ENCODE data around the gene LAMA3. TPM values are rescaled to one million over a fixed set of nuclear protein-coding genes. Genes with fewer than 3 reads are reported as not detected.
"Not testable (repeated sequence)": the region's sequence is repeated elsewhere in the genome, so short reads cannot be mapped to it uniquely, and the experiment has no call there.

The LAMA3 gene
- total RNA-seq, 1 donor from 2014 or later = 0.47 TPM

GRCh38 chr18:23738151-23738550 is 48.9 kb downstream of the LAMA3 start:
- Histone ChIP-seq H3F3A (ENCODE audit: low read depth) (no peaks in the 10 kb centered on the region), H3K27me3 (no peaks in the 10 kb centered on the region), H4K20me1 (ENCODE audit: low read depth) (no peaks in the 10 kb centered on the region), H3K9me3 (ENCODE audit: low read depth) (no peaks in the 10 kb centered on the region), H3K9ac (no peak overlapping the region), H3K79me2 (ENCODE audit: low read depth) (no peaks in the 10 kb centered on the region), H3K36me3 (no peaks in the 10 kb centered on the region), H3K4me3 (no peak overlapping the region), H3K4me2 (no peak overlapping the region), H2AFZ (replicated peaks) (no peak overlapping the region), H3K27ac (no peak overlapping the region), H3K4me1 (peaks cover 24% of the 10 kb centered on the region)
- Mint-ChIP-seq H3K36me3 (no peaks in the 10 kb centered on the region), H3K27me3 (ENCODE audit: insufficient read depth, low read depth) (peaks cover 2% of the 10 kb centered on the region), H3K9me3 (no peaks in the 10 kb centered on the region), H3K4me3 (no peak overlapping the region), H3K27ac (no peak overlapping the region), H3K4me1 (peaks cover 19% of the 10 kb centered on the region)
- no peak for TF ChIP-seq EZH2 (IDR thresholded peaks at IDR 0.05)
- TF ChIP-seq EZH2phosphoT487 (IDR thresholded peaks at IDR 0.05) = no peak
- TF ChIP-seq, protein P1, sequence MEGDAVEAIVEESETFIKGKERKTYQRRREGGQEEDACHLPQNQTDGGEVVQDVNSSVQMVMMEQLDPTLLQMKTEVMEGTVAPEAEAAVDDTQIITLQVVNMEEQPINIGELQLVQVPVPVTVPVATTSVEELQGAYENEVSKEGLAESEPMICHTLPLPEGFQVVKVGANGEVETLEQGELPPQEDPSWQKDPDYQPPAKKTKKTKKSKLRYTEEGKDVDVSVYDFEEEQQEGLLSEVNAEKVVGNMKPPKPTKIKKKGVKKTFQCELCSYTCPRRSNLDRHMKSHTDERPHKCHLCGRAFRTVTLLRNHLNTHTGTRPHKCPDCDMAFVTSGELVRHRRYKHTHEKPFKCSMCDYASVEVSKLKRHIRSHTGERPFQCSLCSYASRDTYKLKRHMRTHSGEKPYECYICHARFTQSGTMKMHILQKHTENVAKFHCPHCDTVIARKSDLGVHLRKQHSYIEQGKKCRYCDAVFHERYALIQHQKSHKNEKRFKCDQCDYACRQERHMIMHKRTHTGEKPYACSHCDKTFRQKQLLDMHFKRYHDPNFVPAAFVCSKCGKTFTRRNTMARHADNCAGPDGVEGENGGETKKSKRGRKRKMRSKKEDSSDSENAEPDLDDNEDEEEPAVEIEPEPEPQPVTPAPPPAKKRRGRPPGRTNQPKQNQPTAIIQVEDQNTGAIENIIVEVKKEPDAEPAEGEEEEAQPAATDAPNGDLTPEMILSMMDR (IDR thresholded peaks at IDR 0.05) = no peak
- DNase-seq (ENCODE audit: low spot score) = no peak

DNA sequence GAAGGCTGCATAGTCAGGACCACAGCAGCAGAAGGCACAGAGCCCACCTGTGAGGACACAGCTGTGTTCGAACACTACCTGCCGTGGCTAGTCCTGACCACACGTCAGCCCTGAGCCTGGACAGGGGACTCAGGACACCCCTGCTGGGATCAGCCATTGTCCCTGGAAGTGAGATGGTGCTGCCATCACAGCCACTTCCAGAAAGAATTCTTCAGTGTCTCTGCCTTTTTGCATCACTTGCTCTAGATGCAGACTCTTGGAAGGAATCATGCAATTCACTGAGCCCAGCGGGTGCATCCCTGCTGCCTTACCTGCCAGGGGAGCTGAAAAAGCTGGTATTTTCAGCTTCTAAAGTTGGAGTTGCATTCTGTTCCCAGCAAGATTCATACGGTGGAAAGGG is 49.3 kb downstream of the LAMA3 start:
- no peak for DNase-seq (ENCODE audit: low spot score)
- Histone ChIP-seq H3K4me2 (no peak overlapping the region), H3K27me3 (no peaks in the 10 kb centered on the region), H3K4me1 (peaks cover 24% of the 10 kb centered on the region), H3K9me3 (ENCODE audit: low read depth) (no peaks in the 10 kb centered on the region), H3F3A (ENCODE audit: low read depth) (no peaks in the 10 kb centered on the region), H3K9ac (no peak overlapping the region), H3K27ac (no peak overlapping the region), H4K20me1 (ENCODE audit: low read depth) (no peaks in the 10 kb centered on the region), H3K36me3 (no peaks in the 10 kb centered on the region), H2AFZ (replicated peaks) (no peak overlapping the region), H3K79me2 (ENCODE audit: low read depth) (no peaks in the 10 kb centered on the region), H3K4me3 (no peak overlapping the region)
- H3K27ac Mint-ChIP-seq = no peak overlapping the region
- peaks cover 2% of the 10 kb centered on the region for H3K27me3 Mint-ChIP-seq (ENCODE audit: insufficient read depth, low read depth)
- TF ChIP-seq EZH2phosphoT487 (IDR thresholded peaks at IDR 0.05) (no peak), EZH2 (IDR thresholded peaks at IDR 0.05) (no peak)
- TF ChIP-seq, protein P1 (IDR thresholded peaks at IDR 0.05) = no peak
- H3K4me1 Mint-ChIP-seq = peaks cover 19% of the 10 kb centered on the region
- H3K4me3 Mint-ChIP-seq = no peak overlapping the region
- H3K9me3 Mint-ChIP-seq = no peaks in the 10 kb centered on the region
- no peaks in the 10 kb centered on the region for H3K36me3 Mint-ChIP-seq

GRCh38 chr18:23740105-23740830 is 51.0 kb downstream of the LAMA3 start:
- Mint-ChIP-seq H3K4me3 (no peak overlapping the region), H3K4me1 (peaks cover 22% of the 10 kb centered on the region), H3K36me3 (no peaks in the 10 kb centered on the region), H3K9me3 (no peaks in the 10 kb centered on the region), H3K27me3 (ENCODE audit: insufficient read depth, low read depth) (peaks cover 2% of the 10 kb centered on the region), H3K27ac (no peak overlapping the region)
- H3F3A ChIP-seq (ENCODE audit: low read depth) = no peaks in the 10 kb centered on the region
- no peaks in the 10 kb centered on the region for H3K9me3 ChIP-seq (ENCODE audit: low read depth)
- TF ChIP-seq, protein P1 (IDR thresholded peaks at IDR 0.05) = no peak
- no peak for TF ChIP-seq EZH2 (IDR thresholded peaks at IDR 0.05)
- H4K20me1 ChIP-seq (ENCODE audit: low read depth) = no peaks in the 10 kb centered on the region
- H3K9ac ChIP-seq = no peak overlapping the region
- DNase-seq (ENCODE audit: low spot score) = no peak
- no peaks in the 10 kb centered on the region for H3K36me3 ChIP-seq
- no peak overlapping the region for H2AFZ ChIP-seq (replicated peaks)
- no peak overlapping the region for H3K27ac ChIP-seq
- H3K27me3 ChIP-seq = no peaks in the 10 kb centered on the region
- H3K4me1 ChIP-seq = peaks cover 24% of the 10 kb centered on the region
- H3K4me2 ChIP-seq = peak overlapping the region; percentile 11
- no peak overlapping the region for H3K4me3 ChIP-seq
- H3K79me2 ChIP-seq (ENCODE audit: low read depth) = no peaks in the 10 kb centered on the region

DNA sequence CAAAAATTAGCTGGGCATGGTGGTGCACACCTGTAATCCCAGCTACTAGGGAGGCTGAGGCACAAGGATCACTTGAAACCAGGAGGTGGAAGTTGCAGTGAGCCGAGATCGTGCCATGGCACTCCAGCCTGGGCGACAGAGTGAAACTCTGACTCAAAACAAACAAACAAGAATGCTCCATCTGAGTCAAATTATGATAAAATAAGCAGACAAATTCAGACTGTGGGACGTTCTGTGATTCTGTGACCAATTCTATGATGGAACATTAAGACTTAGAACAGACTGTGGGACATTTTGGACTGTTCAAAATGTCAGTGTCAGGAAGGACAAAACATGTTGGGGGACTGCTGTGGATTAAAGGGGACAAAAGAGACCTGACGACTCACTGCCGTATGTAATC is 52.7 kb downstream of the LAMA3 start:
- not testable (repeated sequence) for H3K9ac ChIP-seq; H3K9me3 Mint-ChIP-seq; H3K27me3 Mint-ChIP-seq (ENCODE audit: insufficient read depth, low read depth); H3K4me3 Mint-ChIP-seq; H4K20me1 ChIP-seq (ENCODE audit: low read depth); H3K36me3 ChIP-seq; DNase-seq (ENCODE audit: low spot score); H3F3A ChIP-seq (ENCODE audit: low read depth); H3K27ac ChIP-seq; H3K36me3 Mint-ChIP-seq; H3K9me3 ChIP-seq (ENCODE audit: low read depth); H3K79me2 ChIP-seq (ENCODE audit: low read depth); H3K4me2 ChIP-seq; H3K27ac Mint-ChIP-seq; H3K4me3 ChIP-seq; H3K27me3 ChIP-seq; H2AFZ ChIP-seq (replicated peaks)
- peaks cover 13% of the 10 kb centered on the region for H3K4me1 ChIP-seq
- peaks cover 22% of the 10 kb centered on the region for H3K4me1 Mint-ChIP-seq

Data from neural progenitor cell (in vitro differentiated cells).